ENCODE data around the gene STARD7. TPM values are rescaled to one million over a fixed set of nuclear protein-coding genes. Genes with fewer than 3 reads are reported as not detected.

Gene STARD7
- total RNA-seq, 1 experiment from 2014 or later = 253 TPM

DNA sequence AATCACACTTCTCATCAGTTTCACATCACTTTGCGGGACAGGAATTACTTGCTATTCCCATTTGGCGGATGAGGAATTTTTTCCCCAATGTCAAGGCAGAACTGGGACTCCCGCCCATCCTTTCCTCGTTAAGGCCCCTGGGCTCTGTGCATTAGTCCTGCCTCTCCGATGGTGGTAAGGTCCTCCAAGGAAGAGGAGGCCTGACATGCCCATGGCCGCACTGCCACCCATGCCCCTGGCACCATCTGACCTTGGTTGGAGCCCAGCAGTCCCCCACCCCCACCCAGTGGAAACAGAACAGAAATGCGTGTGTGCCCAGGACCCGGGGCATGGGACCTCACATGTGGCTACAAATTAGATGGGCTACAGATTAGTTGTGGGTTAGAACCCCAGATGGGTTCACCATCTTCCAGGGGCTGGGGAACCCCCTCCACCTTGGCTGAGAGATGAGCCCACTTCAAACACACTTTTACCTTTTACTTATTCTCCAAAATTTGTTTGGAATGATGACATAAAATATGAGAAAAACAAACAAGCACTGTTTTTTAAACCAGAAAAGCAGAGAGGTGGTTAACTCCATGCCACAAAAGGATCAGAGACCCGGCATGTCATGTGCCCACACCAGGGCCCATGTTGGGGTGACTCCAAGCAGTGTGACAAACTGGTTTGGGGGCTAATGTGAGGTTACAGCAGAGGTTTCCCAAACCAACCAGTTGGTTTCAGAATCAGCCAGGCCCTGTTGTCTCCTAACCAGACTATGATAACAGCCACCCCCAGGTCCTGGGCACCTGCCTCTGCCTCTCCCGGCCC is 52.4 kb downstream of the STARD7 start:
- Histone ChIP-seq H3K36me3 (replicated peaks; ENCODE audit: control insufficient read depth, insufficient read depth, low read length) (no peaks in the 10 kb centered on the region), H3K27me3 (ENCODE audit: control insufficient read depth, insufficient read depth, low read length) (no peaks in the 10 kb centered on the region; the same call in 1 of the 2 replicates), H3K4me3 (ENCODE audit: insufficient read depth, low read depth, low read length) (no peak overlapping the region)
- peak; percentile 22 for DNase-seq

- DNase-seq = peak; percentile 49
These were observed 53.9 kb downstream of the STARD7 start for GRCh38 chr2:96154506-96155380.

GRCh38 chr2:96153991-96154431 is 54.6 kb downstream of the STARD7 start:
- H3K4me3 ChIP-seq (ENCODE audit: insufficient read depth, low read depth, low read length) = no peak overlapping the region
- DNase-seq = peak; percentile 51

More at GRCh38 chr2:96154506-96155380, 53.9 kb downstream of the STARD7 start:
- Histone ChIP-seq H3K27me3 (ENCODE audit: control insufficient read depth, insufficient read depth, low read length) (no peaks in the 10 kb centered on the region; the same call in 1 of the 2 replicates), H3K36me3 (replicated peaks; ENCODE audit: control insufficient read depth, insufficient read depth, low read length) (no peaks in the 10 kb centered on the region), H3K4me3 (ENCODE audit: insufficient read depth, low read depth, low read length) (no peak overlapping the region)

GRCh38 chr2:96153291-96153713 is 55.3 kb downstream of the STARD7 start:
- peak; percentile 49 for DNase-seq
- Histone ChIP-seq H3K27me3 (ENCODE audit: control insufficient read depth, insufficient read depth, low read length) (no peaks in the 10 kb centered on the region; the same call in 1 of the 2 replicates), H3K36me3 (replicated peaks; ENCODE audit: control insufficient read depth, insufficient read depth, low read length) (no peaks in the 10 kb centered on the region), H3K4me3 (ENCODE audit: insufficient read depth, low read depth, low read length) (no peak overlapping the region)

More at GRCh38 chr2:96153991-96154431, 54.6 kb downstream of the STARD7 start:
- Histone ChIP-seq H3K27me3 (ENCODE audit: control insufficient read depth, insufficient read depth, low read length) (no peaks in the 10 kb centered on the region; the same call in 1 of the 2 replicates), H3K36me3 (replicated peaks; ENCODE audit: control insufficient read depth, insufficient read depth, low read length) (no peaks in the 10 kb centered on the region)

DNA sequence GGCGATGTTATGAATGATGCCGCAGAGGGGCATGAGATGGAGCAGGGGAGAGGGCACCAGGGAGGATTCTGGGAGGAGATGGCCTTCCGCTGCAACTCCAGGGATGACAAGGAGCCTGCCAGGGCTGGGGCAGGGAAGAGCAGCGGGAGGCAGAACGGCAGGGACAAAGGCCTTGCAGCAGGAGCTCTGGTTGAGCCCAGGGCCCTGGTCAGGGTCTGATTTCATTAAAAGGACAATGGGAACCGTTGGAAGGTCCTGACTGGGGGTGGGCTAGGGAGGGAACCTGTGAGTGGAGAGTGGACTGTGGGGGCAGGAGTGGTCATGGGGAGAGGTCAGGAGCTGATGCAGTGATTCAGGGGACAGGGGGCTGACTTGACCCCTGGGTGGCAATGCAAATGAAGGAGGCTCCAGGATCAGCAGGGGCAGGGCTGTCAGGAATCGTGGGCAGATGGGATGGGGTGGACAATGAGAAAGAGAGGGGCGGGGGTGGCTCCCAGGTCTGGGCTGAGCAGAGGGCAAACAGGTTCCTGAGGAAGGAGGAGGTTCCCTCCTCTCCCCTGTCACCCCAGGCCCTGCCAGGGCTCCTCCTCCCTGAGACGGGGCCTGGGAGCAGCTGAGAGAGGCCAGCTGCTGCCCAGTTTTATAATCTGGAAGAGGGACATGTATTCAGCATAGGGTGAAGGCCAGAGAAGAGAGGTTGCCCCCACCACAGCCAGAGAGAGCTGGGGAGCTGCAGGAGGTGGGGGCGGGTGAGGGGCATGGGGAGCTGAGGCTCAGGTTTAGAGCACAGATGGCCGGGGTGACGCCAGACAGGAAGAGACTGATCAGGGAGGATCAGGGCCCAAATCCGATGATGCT is 56.1 kb downstream of the STARD7 start:
- Histone ChIP-seq H3K4me3 (ENCODE audit: insufficient read depth, low read depth, low read length) (no peak overlapping the region), H3K36me3 (replicated peaks; ENCODE audit: control insufficient read depth, insufficient read depth, low read length) (no peaks in the 10 kb centered on the region), H3K27me3 (ENCODE audit: control insufficient read depth, insufficient read depth, low read length) (no peaks in the 10 kb centered on the region; the same call in 1 of the 2 replicates)
- DNase-seq = peak; percentile 83

DNA sequence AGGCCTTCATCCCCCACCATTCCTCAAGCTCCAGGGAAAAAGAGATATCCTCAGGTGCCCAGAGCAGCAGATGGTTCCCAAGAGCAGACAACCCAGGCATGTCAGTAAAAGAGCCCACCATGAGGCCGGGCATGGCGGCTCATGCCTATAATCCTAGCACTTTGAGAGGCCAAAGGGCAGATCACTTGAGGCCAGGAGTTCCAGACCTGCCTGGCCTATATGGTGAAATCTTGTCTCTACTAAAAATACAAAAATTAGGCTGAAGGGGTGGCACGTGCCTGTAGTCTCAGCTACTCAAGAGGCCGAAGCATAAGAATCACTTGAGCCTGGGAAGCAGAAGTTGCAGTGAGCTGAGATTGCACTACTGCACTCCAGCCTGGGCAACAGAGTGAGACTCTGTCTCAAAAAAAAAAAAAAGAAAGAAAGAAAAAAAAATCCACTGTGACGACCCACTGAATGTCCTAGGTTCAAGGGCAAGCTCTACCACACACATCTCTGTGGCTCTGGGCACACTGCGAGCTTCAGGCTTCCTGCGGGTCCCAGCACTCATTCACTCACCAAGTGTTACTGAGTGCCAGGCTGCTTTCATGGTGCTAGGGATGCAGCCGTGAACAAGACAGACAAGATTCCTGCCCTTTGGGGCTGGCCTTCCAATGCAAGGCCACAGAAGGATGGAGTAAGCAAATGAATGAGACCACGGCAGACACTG is 56.9 kb downstream of the STARD7 start:
- Histone ChIP-seq H3K36me3 (replicated peaks; ENCODE audit: control insufficient read depth, insufficient read depth, low read length) (no peaks in the 10 kb centered on the region), H3K27me3 (ENCODE audit: control insufficient read depth, insufficient read depth, low read length) (peaks cover 3% of the 10 kb centered on the region; the same call in 1 of the 2 replicates), H3K4me3 (ENCODE audit: insufficient read depth, low read depth, low read length) (no peak overlapping the region)
- no peak for DNase-seq

DNA sequence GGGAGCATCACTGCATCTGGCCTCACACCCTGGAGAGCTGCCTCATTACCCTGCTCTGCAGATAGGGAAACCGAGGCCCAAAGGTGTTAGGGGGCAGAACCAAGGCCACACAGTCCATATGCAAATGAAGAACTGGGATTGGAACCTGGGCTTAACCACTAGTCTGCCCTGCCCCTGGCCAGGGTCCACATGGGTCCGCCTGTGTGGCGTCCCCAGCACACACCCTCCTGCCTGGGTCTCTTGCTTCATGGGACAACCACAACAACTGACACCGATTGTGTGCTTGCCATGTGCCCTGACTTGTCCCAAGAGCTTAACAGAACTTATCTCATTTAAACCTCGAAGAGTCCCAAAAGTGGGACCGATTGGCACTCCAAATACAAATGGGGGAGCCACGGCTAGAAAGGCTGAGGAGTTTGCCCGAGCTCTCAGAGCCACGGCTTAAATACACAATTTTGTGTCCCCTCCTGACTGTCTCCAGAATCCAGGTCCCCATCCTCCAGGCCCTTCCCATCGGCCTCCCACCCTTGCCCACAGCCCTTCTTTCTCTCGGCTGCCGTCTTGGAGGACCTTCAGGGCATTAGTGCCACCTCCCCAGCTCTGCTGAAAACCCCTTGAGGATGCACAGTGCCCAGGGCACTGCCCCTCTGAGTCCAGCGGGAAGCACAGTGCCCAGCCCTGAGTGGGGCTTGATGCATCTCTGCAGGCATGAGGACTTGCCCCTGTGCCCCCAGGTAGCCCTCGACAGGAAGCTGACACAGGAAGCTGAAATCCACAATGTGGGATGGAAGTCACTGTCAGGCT is 57.6 kb downstream of the STARD7 start:
- DNase-seq = peak; percentile 15
- peaks cover 8% of the 10 kb centered on the region for H3K27me3 ChIP-seq (ENCODE audit: control insufficient read depth, insufficient read depth, low read length)
- no peak overlapping the region for H3K4me3 ChIP-seq (ENCODE audit: insufficient read depth, low read depth, low read length)
- no peaks in the 10 kb centered on the region for H3K36me3 ChIP-seq (replicated peaks; ENCODE audit: control insufficient read depth, insufficient read depth, low read length)

DNA sequence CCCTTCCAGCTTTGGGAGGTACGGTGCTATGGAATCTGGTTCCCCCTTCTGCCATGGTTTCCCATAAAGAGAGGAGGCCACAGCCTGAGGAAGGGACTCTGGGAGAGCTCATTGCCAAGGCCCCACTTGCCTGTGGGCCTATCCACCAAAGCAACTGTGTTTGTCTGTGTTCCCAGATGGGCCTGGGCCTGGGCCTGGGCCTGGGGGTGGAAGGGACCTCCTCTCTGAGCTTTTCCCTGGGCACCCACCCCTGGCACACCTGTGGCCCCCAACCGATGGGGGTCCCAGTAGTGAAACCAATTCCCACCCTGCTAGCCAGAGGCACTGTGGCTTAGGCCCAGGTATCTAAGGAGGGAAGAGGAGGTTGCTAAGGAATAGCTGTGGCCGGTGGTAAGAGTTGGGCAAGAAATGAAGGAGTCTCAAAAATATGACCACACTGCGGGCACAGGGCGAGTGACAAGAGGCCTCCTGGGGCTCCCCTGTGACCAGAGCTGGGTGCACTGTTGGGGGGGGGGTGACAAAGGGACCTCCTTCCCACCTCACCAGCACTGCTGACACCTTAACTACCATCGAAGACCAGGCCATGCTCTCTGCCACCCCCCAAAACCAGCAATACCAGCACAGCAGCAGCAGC is 58.5 kb downstream of the STARD7 start:
- Histone ChIP-seq H3K36me3 (replicated peaks; ENCODE audit: control insufficient read depth, insufficient read depth, low read length) (no peaks in the 10 kb centered on the region), H3K27me3 (ENCODE audit: control insufficient read depth, insufficient read depth, low read length) (peaks cover 17% of the 10 kb centered on the region), H3K4me3 (ENCODE audit: insufficient read depth, low read depth, low read length) (no peak overlapping the region)
- DNase-seq = peak; percentile 17

GRCh38 chr2:96148410-96149217 is 60.0 kb downstream of the STARD7 start:
- H3K4me3 ChIP-seq (ENCODE audit: insufficient read depth, low read depth, low read length) = peak overlapping the region; percentile 2; the same call in 1 of the 2 replicates
- H3K27me3 ChIP-seq (ENCODE audit: control insufficient read depth, insufficient read depth, low read length) = peaks cover 27% of the 10 kb centered on the region
- no peaks in the 10 kb centered on the region for H3K36me3 ChIP-seq (replicated peaks; ENCODE audit: control insufficient read depth, insufficient read depth, low read length)
- peak; percentile 93 for DNase-seq

- Histone ChIP-seq H3K27me3 (ENCODE audit: control insufficient read depth, insufficient read depth, low read length) (peaks cover 27% of the 10 kb centered on the region), H3K36me3 (replicated peaks; ENCODE audit: control insufficient read depth, insufficient read depth, low read length) (no peaks in the 10 kb centered on the region), H3K4me3 (ENCODE audit: insufficient read depth, low read depth, low read length) (no peak overlapping the region)
- peak; percentile 51 for DNase-seq
These were observed 60.9 kb downstream of the STARD7 start for GRCh38 chr2:96147593-96148201.

DNA sequence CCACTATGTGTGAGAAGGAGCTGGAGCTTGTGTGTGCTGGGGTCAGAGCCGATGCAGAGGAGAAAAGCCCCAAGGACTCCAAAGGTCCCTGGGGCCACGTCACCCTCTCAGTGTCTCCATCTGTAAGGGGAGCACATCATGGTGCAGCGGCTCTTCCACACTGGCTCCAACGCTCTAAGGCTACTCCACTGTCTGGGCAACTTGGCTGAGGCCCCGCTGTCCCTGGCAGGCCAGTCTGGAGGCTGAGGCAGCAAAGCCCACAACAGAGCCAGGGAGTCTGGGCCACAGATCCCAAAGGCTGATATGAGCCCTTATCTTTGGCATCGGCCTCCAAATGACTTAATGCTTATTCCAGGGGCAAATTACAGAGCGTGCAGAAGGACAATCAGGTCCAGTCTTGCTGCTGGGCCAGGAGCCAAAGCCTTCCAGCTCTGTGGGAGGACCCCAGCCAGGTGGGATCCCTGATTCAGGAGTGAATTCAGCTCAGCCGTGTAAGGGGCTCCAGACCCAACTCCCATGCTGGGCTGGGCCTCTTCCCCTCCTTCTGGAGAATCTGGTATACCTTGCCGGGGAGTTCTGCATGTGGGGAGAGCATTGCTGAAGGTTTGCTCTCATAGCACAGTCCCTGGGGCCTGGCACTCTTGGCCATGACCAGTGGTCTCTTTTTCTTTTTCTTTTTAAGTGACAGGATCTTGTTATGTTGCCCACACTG is 61.6 kb downstream of the STARD7 start:
- H3K4me3 ChIP-seq (ENCODE audit: insufficient read depth, low read depth, low read length) = no peak overlapping the region
- H3K27me3 ChIP-seq (ENCODE audit: control insufficient read depth, insufficient read depth, low read length) = peaks cover 27% of the 10 kb centered on the region
- peak; percentile 39 for DNase-seq
- H3K36me3 ChIP-seq (replicated peaks; ENCODE audit: control insufficient read depth, insufficient read depth, low read length) = no peaks in the 10 kb centered on the region
